ENCODE data around the gene RAX. TPM values are rescaled to one million over a fixed set of nuclear protein-coding genes. Genes with fewer than 3 reads are reported as not detected.
"Not testable (repeated sequence)": the region's sequence is repeated elsewhere in the genome, so short reads cannot be mapped to it uniquely, and the experiment has no call there.

The RAX gene
- total RNA-seq, 2 experiments from 2014 or later, result 0.17 TPM; not detected in 1

DNA sequence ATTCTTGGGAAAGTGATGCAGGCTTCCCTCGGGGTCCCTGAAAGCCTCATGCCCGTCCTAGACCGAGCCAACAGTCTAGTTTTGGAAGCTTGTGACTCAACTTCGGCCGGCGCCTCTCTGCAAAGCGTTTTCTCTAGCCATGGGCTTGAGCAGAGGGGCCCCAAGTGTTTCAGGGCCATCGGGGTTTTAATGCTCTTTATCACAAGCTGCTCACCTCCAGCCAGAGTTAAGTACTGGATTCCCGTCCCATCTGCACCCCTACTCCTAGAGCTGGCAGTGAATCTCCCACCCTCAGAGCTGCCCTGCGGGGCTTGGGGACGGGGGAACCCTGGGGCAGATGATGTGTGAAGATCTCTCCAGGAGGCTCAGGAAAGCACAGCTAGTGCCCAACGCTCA, 7.3 kb downstream of the RAX start:
- Mint-ChIP-seq H3K27ac (no peak overlapping the region), H3K4me3 (no peak overlapping the region), H3K9me3 (no peaks in the 10 kb centered on the region), H3K4me1 (ENCODE audit: low read depth) (peaks cover 34% of the 10 kb centered on the region), H3K36me3 (no peaks in the 10 kb centered on the region), H3K27me3 (peaks cover 83% of the 10 kb centered on the region)
- CTCF ChIA-PET, result interaction anchor here (1.1 to 3.9 kb wide), 3 partner anchors 9 to 136 kb away, joined by 3 to 17 read pairs (median 5); no protein-coding TSS in a partner anchor
- intact Hi-C loops (cut with micrococcal nuclease), result loop anchor here (2.0 to 5.0 kb wide), 4 partner anchors 41 to 136 kb away; no protein-coding TSS in a partner anchor
- DNase-seq, result no peak
- POLR2A ChIA-PET, result no interaction called here

DNA sequence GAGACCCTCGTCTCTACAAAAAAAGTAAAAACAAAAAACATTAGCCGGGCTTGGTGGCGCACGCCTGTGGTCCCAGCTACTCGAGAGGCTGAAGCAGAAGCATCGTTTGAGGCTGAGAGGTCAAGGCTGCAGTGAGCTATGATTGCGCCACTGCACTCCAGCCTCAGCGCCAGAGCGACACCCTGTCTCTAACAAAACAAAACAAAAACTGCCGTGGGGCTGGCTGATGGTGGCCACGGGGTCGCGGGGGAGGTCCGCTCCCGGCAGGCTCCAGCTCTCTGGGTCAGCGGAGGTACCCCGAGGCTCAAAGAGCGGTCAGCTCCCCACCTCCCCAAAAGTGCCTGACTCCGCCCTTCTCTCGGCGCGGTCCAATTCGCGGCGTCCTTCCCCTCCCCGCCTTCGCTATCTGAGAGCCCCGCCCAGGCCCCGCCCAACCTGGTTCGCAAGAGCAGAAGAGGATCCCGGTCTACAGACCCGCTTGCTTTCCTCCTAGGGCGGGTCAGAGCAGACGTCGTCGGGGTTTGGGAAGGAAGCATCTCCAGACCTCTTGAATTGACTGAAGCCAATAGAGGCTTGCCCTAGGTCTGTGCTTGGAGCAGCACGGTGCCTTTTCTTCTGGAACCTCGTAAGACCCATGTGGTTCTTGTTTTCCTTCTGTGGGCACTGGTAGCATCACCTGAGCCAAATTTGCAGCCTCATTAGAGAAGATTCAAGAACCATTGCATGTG, 7.8 kb downstream of the RAX start:
- H3K27ac Mint-ChIP-seq, result no peak overlapping the region
- peaks cover 34% of the 10 kb centered on the region for H3K4me1 Mint-ChIP-seq (ENCODE audit: low read depth)
- peaks cover 79% of the 10 kb centered on the region for H3K27me3 Mint-ChIP-seq
- CTCF ChIA-PET, result interaction anchor here (1.1 to 3.9 kb wide), 4 partner anchors 9 to 137 kb away, joined by 3 to 17 read pairs (median 4); no protein-coding TSS in a partner anchor
- no peaks in the 10 kb centered on the region for H3K36me3 Mint-ChIP-seq
- H3K4me3 Mint-ChIP-seq, result peak overlapping the region; percentile 64
- peak; percentile 69 for DNase-seq
- POLR2A ChIA-PET, result no interaction called here
- intact Hi-C loops (cut with micrococcal nuclease), result loop anchor here (5.0 kb wide), 3 partner anchors 42 to 137 kb away; no protein-coding TSS in a partner anchor
- H3K9me3 Mint-ChIP-seq, result no peaks in the 10 kb centered on the region

GRCh38 chr18:59264651-59265245, 8.5 kb downstream of the RAX start:
- CTCF ChIA-PET, result interaction anchor here (1.3 kb wide), 1 partner anchor 138 kb away, joined by 4 read pairs; no protein-coding TSS in a partner anchor
- H3K27ac Mint-ChIP-seq, result no peak overlapping the region
- intact Hi-C loops (cut with micrococcal nuclease), result loop anchor here (5.0 kb wide), 3 partner anchors 43 to 138 kb away; no protein-coding TSS in a partner anchor
- no peaks in the 10 kb centered on the region for H3K36me3 Mint-ChIP-seq
- H3K4me3 Mint-ChIP-seq, result peak overlapping the region; percentile 64
- POLR2A ChIA-PET, result no interaction called here
- no peaks in the 10 kb centered on the region for H3K9me3 Mint-ChIP-seq
- H3K4me1 Mint-ChIP-seq (ENCODE audit: low read depth), result peaks cover 32% of the 10 kb centered on the region
- H3K27me3 Mint-ChIP-seq, result peaks cover 78% of the 10 kb centered on the region
- no peak for DNase-seq

DNA sequence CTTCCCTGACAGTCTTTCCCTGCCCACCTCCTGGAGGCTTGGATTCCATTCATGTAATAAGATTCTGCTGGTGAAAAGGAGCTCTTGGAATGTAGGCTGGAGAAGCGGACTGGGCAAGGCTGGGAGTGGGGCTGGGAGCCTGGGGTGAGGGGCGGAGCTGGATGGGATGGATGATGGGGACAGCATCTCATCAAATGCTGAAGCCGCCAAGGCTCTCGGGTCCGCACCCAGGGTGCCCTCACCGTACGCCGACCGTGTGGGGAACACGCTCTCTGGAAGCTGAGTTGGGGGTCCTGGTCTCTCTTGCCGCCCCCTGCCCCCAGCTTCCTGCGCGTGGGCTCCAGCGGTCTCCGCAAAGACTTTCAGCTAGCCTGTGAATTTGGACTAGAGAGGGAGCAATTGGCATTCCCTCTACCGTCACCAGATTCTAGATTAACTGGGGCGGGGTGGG, 9.1 kb downstream of the RAX start:
- CTCF ChIA-PET, result interaction anchor here (1.3 kb wide), 1 partner anchor 138 kb away, joined by 4 read pairs; no protein-coding TSS in a partner anchor
- POLR2A ChIA-PET, result no interaction called here
- H3K27me3 Mint-ChIP-seq, result peaks cover 79% of the 10 kb centered on the region

GRCh38 chr18:59263661-59264060, 9.6 kb downstream of the RAX start:
- H3K4me1 Mint-ChIP-seq (ENCODE audit: low read depth), result peaks cover 26% of the 10 kb centered on the region
- no peaks in the 10 kb centered on the region for H3K36me3 Mint-ChIP-seq
- no peak overlapping the region for H3K27ac Mint-ChIP-seq
- CTCF ChIA-PET, result interaction anchor here (1.1 kb wide), 1 partner anchor 9 kb away, joined by 3 read pairs; no protein-coding TSS in a partner anchor
- H3K27me3 Mint-ChIP-seq, result peaks cover 79% of the 10 kb centered on the region
- no peaks in the 10 kb centered on the region for H3K9me3 Mint-ChIP-seq
- intact Hi-C loops (cut with micrococcal nuclease), result no loop called here
- no peak overlapping the region for H3K4me3 Mint-ChIP-seq
- DNase-seq, result no peak
- POLR2A ChIA-PET, result no interaction called here

More for the DNA sequence above, 9.1 kb downstream of the RAX start:
- Mint-ChIP-seq H3K36me3 (no peaks in the 10 kb centered on the region), H3K4me1 (ENCODE audit: low read depth) (peaks cover 29% of the 10 kb centered on the region), H3K27ac (no peak overlapping the region), H3K9me3 (no peaks in the 10 kb centered on the region), H3K4me3 (no peak overlapping the region)
- intact Hi-C loops (cut with micrococcal nuclease), result no loop called here
- DNase-seq, result no peak

DNA sequence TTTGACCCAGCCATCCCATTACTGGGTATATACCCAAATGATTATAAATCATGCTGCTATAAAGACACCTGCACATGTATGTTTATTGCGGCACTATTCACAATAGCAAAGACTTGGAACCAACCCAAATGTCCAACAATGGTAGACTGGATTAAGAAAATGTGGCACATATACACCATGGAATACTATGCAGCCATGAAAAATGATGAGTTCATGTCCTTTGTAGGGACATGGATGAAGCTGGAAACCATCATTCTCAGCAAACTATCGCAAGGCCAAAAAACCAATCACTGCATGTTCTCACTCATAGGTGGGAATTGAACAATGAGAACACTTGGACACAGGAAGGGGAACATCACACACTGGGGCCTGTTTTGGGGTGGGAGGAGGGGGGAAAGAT, 11.0 kb downstream of the RAX start:
- Mint-ChIP-seq H3K4me1 (ENCODE audit: low read depth) (peaks cover 13% of the 10 kb centered on the region), H3K27me3 (peaks cover 67% of the 10 kb centered on the region)
- CTCF ChIA-PET; H3K36me3 Mint-ChIP-seq; intact Hi-C loops (cut with micrococcal nuclease); H3K9me3 Mint-ChIP-seq; POLR2A ChIA-PET; DNase-seq; H3K4me3 Mint-ChIP-seq; H3K27ac Mint-ChIP-seq: not testable (repeated sequence)

GRCh38 chr18:59261842-59262241, 11.4 kb downstream of the RAX start:
- DNase-seq; CTCF ChIA-PET; intact Hi-C loops (cut with micrococcal nuclease); H3K4me3 Mint-ChIP-seq; H3K9me3 Mint-ChIP-seq; H3K36me3 Mint-ChIP-seq; H3K27ac Mint-ChIP-seq; POLR2A ChIA-PET: not testable (repeated sequence)
- Mint-ChIP-seq H3K4me1 (ENCODE audit: low read depth) (peaks cover 12% of the 10 kb centered on the region), H3K27me3 (peaks cover 63% of the 10 kb centered on the region)

DNA sequence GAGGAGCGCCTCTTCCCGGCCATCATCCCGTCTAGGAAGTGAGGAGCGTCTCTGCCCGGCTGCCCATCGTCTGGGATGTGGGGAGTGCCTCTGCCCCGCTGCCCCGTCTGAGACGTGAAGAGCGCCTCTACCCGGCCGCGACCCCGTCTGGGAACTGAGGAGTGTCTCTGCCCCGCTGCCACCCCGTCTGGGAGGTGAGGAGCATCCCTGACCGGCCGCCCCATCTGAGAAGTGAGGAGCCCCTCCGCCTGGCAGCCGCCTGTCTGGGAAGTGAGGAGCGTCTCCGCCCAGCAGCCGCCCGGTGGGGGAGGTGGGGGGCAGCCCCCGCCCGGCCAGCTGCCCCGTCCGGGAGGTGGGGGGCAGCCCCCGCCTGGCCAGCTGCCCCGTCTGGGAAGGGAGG, 17.8 kb downstream of the RAX start:
- H3K4me3 Mint-ChIP-seq; H3K27ac Mint-ChIP-seq; DNase-seq; CTCF ChIA-PET; H3K36me3 Mint-ChIP-seq; H3K9me3 Mint-ChIP-seq; POLR2A ChIA-PET; intact Hi-C loops (cut with micrococcal nuclease); H3K4me1 Mint-ChIP-seq (ENCODE audit: low read depth): not testable (repeated sequence)
- peaks cover 27% of the 10 kb centered on the region for H3K27me3 Mint-ChIP-seq

DNA sequence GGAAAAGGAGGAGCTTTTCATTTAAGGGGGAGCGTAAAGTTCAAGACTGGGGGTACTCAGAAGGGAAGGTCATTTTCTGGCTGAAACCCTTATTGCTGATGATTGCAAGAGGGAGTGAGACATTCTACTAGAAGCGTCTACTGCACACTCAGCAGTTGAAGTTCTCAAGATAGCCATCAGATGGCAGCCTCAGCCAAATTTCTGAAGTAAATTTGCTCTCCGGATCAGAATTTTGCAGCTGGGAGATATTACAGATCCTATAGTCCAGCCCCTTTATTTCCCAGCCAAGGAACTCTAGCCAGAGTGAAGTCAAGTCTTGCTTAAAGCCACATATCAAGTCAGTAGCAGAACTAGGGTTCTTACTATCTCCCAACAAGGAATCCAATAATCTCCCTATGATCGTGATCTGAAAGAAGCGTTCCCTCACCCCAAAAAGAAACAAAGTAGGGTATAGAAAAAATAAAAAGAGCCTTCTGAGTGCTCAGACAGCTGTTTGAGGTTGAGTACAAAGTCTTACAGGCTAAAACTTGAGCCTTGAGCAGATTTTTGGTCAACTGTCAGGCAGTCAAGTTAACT, 24.0 kb downstream of the RAX start:
- Mint-ChIP-seq H3K9me3 (no peaks in the 10 kb centered on the region), H3K4me3 (no peak overlapping the region), H3K36me3 (no peaks in the 10 kb centered on the region), H3K27ac (no peak overlapping the region), H3K27me3 (peaks cover 34% of the 10 kb centered on the region), H3K4me1 (ENCODE audit: low read depth) (no peaks in the 10 kb centered on the region)
- intact Hi-C loops (cut with micrococcal nuclease), result loop anchor here (1.0 to 2.0 kb wide), 3 partner anchors 20 to 154 kb away; no protein-coding TSS in a partner anchor
- peak; percentile 54 for DNase-seq
- POLR2A ChIA-PET, result no interaction called here
- CTCF ChIA-PET, result interaction anchor here (0.6 to 3.9 kb wide), 23 partner anchors 11 to 574 kb away, joined by 3 to 99 read pairs (median 5); no protein-coding TSS in a partner anchor

DNA sequence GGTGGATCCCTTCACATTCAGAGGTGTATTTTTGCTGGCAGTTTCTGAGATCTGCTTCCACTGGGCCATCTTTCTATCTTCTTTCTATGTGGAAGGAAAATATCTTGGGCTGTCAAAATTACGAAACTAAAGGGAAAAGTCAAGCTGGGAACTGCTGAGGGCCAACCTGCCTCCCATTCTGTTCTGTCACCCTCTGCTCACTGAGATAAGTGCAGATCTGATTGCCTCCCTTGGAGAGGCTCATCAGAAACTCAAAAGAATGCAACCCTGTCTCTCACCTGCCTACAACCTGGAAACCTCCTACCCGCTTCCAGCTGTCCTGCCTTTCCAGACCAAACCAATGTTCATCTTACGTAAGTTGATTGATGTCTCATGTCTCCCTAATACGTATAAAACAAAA, 26.5 kb downstream of the RAX start:
- H3K9me3 Mint-ChIP-seq, result no peaks in the 10 kb centered on the region
- intact Hi-C loops (cut with micrococcal nuclease), result no loop called here
- no peak overlapping the region for H3K4me3 Mint-ChIP-seq
- H3K27me3 Mint-ChIP-seq, result peaks cover 34% of the 10 kb centered on the region
- DNase-seq, result no peak
- no peaks in the 10 kb centered on the region for H3K4me1 Mint-ChIP-seq (ENCODE audit: low read depth)
- H3K27ac Mint-ChIP-seq, result no peak overlapping the region
- POLR2A ChIA-PET, result no interaction called here
- H3K36me3 Mint-ChIP-seq, result no peaks in the 10 kb centered on the region
- CTCF ChIA-PET, result interaction anchor here (0.6 kb wide), 1 partner anchor 212 kb away, joined by 4 read pairs; no protein-coding TSS in a partner anchor

GRCh38 chr18:59242906-59243305, 30.3 kb downstream of the RAX start:
- POLR2A ChIA-PET, result no interaction called here
- Mint-ChIP-seq H3K4me1 (ENCODE audit: low read depth) (no peaks in the 10 kb centered on the region), H3K9me3 (no peaks in the 10 kb centered on the region), H3K27ac (no peak overlapping the region), H3K36me3 (no peaks in the 10 kb centered on the region), H3K27me3 (peaks cover 38% of the 10 kb centered on the region), H3K4me3 (no peak overlapping the region)
- no peak for DNase-seq
- intact Hi-C loops (cut with micrococcal nuclease), result no loop called here
- CTCF ChIA-PET, result no interaction called here

DNA sequence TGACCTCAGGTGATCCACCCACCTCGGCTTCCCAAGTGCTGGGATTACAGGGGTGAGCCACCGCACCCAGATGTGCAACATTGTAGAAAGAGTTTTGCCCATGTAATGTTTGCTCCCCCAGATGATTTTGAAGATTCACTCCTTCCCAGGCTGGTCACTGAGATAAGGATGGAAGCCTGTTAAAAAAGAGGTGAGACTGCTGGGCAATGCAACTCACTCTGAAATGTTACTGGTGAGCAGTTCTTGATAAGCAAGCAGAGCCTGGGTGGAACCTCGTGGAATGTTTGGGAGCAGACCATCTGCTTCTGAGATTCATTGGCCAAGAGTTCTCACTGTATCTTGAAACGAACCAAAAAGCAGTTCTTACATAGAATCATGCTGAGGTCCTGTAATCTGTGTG, 33.6 kb downstream of the RAX start:
- CTCF ChIA-PET, result no interaction called here
- no peaks in the 10 kb centered on the region for H3K9me3 Mint-ChIP-seq

More for the DNA sequence above, 33.6 kb downstream of the RAX start:
- Mint-ChIP-seq H3K4me1 (ENCODE audit: low read depth) (no peaks in the 10 kb centered on the region), H3K27me3 (peaks cover 25% of the 10 kb centered on the region), H3K27ac (no peak overlapping the region), H3K36me3 (no peaks in the 10 kb centered on the region), H3K4me3 (no peak overlapping the region)
- intact Hi-C loops (cut with micrococcal nuclease), result no loop called here
- DNase-seq, result no peak
- POLR2A ChIA-PET, result no interaction called here

Measured in activated CD4-positive, alpha-beta memory T cell treated with anti-CD3 and anti-CD28 coated beads for 36 hours (primary cell).